GM12892 (cell line): ENCODE measurements around the gene NKAIN2.
"Not testable (repeated sequence)": the region's sequence is repeated elsewhere in the genome, so short reads cannot be mapped to it uniquely, and the experiment has no call there.

ENCODE experiments used
- DNase-seq: peaks from one replicate; pipeline ENCODE4 v3.0.0; 2011; ENCODE audit not compliant: insufficient read length
- FAIRE-seq: peaks from 2 replicates; lab custom pipeline; 2011; peaks lifted over from hg19 to GRCh38; lab: Jason Lieb, UNC
- POLR2A ChIP-seq: IDR thresholded peaks from 2 replicates; pipeline ENCODE4 v1.6.1; 2011; ENCODE audit warnings: low read depth, low read length, control low read depth
- POLR2AphosphoS5 ChIP-seq: IDR thresholded peaks from 2 replicates; pipeline ENCODE4 v1.6.1; 2011; ENCODE audit warnings: low read depth, low read length, control low read depth
- TAF1 ChIP-seq: IDR thresholded peaks from 2 replicates; pipeline ENCODE4 v1.6.1; 2011; ENCODE audit warnings: low read depth, mild to moderate bottlenecking, control low read depth, low read length, borderline replicate concordance

NKAIN2 gene

DNA sequence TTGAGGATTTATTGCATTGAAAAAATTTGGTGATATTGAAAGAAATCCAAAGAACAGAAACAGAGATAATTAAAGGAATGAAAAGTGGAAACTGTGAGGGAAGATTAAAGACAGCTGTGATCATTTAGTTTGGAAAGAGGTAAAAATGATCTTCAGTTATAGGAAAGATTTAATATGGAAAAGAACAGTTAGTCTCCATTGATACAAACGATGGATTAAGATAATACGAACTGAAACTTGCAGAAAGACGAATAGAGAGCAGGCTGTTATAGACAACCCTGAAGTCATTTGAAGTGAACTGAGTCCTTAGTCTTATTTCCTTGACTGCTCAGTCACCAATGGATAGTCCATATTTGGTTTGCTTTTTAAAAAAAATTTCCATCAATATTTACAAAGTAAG is 360.0 kb downstream of the NKAIN2 start:
- DNase-seq (no peak), FAIRE-seq (no peak)
- no peak for TF ChIP-seq POLR2AphosphoS5
- TF ChIP-seq POLR2A: no peak
- TF ChIP-seq TAF1: no peak

GRCh38 chr6:124164343-124164742 is 360.7 kb downstream of the NKAIN2 start:
- TF ChIP-seq POLR2AphosphoS5: no peak
- no peak for TF ChIP-seq POLR2A
- TF ChIP-seq TAF1: no peak
- DNase-seq (no peak), FAIRE-seq (no peak)

- not testable (repeated sequence) for DNase-seq, FAIRE-seq
Observed at GRCh38 chr6:124167249-124167648, 363.6 kb downstream of the NKAIN2 start.

DNA sequence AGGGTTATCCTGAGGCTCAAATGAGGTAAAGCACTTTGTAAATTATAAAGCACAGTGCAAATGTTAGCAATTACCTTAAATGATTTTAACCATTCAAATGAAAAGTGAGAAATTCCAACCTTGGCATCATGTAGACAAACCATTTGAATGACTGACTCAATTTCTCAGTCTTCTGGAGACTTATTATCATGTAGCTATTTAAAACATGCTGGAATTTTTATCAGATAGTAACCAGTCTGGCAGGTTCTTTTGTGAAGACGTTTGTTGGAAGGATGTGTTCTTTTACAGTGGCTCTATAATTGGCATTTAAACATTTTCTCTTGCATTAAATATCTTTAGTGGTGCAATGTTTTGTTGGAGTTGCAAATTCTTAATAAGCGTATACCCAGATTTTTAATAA is 386.6 kb downstream of the NKAIN2 start:
- FAIRE-seq: no peak
- TF ChIP-seq POLR2AphosphoS5: no peak
- DNase-seq: no peak

DNA sequence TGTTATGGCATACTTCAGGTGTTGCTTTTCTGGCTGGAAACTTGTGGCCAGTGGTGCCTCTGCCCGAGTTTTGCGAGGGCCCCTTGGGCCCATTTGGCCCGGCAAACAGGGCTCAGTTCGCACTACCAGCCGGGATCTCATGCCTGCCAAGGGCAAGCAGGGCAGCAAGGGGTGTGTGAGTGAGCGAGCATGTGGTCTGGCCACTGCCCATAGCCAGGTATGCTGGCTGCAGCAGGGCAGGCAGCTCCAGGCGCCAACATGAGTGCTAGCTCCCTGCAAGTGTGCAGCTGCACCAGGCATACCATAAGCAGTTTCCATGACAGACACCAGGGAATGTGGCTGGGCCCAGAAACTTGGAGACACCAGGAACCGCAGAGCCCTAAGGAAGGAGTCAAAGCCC is 389.5 kb downstream of the NKAIN2 start:
- TF ChIP-seq POLR2AphosphoS5 (no peak), TAF1 (no peak), POLR2A (no peak)
- no peak for DNase-seq
- FAIRE-seq: no peak

DNA sequence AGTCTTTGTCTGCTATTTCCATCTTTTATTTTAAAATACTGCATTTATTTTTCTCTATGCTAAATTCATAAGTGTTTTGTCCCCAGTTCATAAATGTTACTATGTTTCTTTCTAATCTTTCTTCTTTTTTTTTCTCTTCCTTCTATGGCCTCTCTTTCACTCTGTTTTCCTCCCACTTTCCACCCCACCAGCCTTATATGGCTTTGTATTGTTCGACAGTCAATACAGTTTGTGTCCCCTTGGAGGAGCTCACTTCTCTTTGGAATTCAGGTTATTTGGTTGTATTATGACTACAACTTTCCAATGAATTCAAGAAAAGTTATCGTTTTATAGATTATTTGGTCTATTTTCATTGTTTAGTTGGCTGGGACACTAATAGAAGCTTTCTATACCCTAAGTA is 393.5 kb downstream of the NKAIN2 start:
- TF ChIP-seq POLR2AphosphoS5: no peak
- TF ChIP-seq TAF1: no peak
- no peak for TF ChIP-seq POLR2A
- DNase-seq: no peak
- no peak for FAIRE-seq

DNA sequence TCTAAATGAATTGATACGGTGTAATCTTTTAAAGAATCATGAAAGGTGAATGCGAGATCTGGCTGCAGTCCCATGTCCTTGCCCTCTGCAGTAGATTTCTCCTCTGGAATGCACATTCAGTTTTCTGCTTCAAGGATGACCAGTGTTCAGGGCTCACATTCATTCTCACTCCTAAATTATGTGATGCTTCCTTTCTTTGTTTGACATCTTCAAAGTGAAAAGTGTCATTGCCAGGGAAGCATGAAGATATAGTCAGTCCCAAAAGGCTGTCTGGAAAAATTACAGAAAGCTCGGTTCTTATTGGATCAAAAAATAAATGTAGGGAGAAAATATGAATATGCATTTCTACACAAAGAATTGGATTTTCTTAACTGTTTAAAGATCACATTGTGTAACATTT is 395.6 kb downstream of the NKAIN2 start:
- FAIRE-seq: no peak
- TF ChIP-seq POLR2AphosphoS5 (no peak), POLR2A (no peak), TAF1 (no peak)
- DNase-seq: no peak

DNA sequence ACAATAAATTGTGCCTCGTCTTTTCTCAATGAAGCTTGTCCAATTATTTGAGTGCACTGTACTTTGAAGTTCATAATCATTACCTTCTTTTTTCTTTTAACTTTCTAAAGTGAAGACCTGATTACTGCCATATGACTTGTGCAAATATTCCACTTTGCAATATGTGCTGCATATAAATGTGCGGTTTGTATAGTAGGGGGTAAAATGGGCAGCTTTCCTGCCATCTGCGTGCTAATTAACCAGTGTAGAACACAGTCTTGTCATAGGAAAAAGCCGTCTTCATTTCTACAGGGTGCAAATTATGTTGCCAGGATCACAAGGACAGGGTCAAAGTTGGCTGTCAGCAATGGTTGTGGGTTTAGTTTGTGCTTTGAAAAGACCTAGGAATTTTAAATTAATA is 397.0 kb downstream of the NKAIN2 start:
- no peak for TF ChIP-seq TAF1
- TF ChIP-seq POLR2A: no peak
- TF ChIP-seq POLR2AphosphoS5: no peak
- FAIRE-seq (no peak), DNase-seq (no peak)

DNA sequence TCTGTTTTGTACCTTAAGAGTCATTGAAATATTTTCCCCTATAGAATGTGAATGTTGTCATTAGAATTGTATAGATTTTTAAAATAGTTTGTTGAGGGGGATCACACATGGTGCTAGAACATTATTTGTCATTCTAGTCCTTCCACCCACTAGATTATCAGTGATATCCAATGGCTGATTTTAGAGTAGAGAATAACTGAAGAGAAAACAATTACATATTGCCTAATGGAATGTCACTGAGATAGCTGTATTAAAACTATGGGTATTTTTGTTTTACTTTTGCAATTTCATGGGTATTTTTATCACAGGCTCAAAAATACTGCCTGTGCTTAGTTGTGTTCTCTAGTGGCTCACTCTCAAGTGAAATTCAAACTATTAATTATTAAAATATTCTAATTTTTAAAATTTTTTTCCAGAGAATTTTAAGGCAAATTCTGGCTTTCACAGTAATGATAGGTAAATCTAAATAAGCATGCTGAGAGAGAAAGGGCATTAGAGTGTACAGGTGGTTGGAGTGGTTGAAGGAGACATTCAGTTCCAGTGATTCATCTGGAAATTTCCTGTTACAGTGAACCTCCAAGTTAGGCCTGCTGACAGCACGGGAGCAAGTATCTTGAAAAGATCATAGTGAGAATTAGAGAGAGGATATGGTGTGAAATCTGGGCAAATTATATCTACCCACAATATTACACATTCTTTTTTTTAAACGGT is 399.6 kb downstream of the NKAIN2 start:
- FAIRE-seq (no peak), DNase-seq (no peak)
- TF ChIP-seq TAF1: no peak
- no peak for TF ChIP-seq POLR2AphosphoS5

GRCh38 chr6:124203812-124204167 is 400.1 kb downstream of the NKAIN2 start:
- FAIRE-seq: no peak
- TF ChIP-seq POLR2A (no peak), POLR2AphosphoS5 (no peak), TAF1 (no peak)
- DNase-seq: no peak

DNA sequence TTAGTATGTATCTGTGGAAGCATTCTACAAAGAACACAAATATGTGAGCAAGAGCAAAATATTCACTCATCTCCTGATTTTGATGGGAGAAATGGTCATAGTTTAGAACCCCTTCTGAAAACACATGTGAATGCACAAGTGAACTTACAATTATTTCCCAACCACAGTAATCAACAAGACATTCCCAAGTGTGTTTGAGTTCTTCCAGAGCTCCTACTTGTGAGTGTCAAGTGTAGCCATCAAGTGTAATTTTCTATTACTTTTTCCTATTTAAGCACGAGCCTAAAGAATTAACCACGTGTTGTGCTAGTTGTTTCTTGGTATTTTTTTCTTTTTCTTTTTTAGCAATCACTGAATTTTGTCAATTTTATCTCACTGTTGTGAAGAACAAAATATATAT is 402.3 kb downstream of the NKAIN2 start:
- FAIRE-seq (no peak), DNase-seq (no peak)
- TF ChIP-seq POLR2A (no peak), TAF1 (no peak), POLR2AphosphoS5 (no peak)

- TF ChIP-seq POLR2AphosphoS5 (no peak), TAF1 (no peak), POLR2A (no peak)
- FAIRE-seq (no peak), DNase-seq (no peak)
Observed at GRCh38 chr6:124223611-124224345, 420.1 kb downstream of the NKAIN2 start.

- DNase-seq (no peak), FAIRE-seq (no peak)
- TF ChIP-seq TAF1 (no peak), POLR2A (no peak), POLR2AphosphoS5 (no peak)
Observed at GRCh38 chr6:124226396-124226795, 422.7 kb downstream of the NKAIN2 start.
